Measurements from ENCODE around the gene GALNT10. TPM values are rescaled to one million over a fixed set of nuclear protein-coding genes. Genes with fewer than 3 reads are reported as not detected.

Gene GALNT10
- total and polyA plus RNA-seq, 2 of the 4 experiments (the other 2 are of a cell fraction), result 46.2 to 67.0 TPM

DNA sequence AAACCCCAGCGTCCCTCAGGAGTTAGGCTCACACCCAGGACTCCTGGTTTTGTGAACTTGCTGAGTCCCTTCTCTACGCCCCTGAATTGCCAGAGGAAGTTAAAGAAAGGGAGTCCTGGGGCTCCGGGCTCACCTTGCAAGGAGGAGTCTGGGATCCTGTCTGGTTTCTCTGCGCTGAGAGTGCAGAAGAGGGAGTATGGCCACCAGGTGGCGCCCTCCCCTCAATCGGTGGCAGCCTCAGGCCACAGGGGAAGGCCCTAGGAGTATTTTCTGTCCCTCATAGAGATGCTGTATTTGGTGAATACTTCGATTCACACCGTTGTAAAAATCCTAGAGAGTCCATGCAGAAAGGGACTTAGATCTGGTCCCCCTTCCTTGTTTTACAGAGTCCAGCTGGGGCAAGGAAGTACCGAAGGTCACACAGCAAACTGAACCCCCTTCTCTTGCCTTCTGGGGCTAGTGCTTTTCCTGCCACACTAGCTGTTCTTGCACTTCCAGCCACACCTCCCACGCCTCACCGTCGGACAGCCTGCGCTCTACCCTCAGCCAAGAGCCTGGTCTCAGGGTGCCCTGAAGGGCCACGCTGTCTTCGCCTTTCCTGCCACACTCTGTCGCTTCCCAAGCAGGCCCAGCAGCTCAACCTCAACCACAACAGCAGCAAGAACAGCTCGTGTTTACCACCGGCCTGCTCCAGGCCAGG, 277.3 kb downstream of the GALNT10 start:
- Histone ChIP-seq H4K20me1 (ENCODE audit: insufficient read depth, low read length) (peaks cover 3% of the 10 kb centered on the region; the same call in 1 of the 2 replicates), H2BK20ac (ENCODE audit: low read depth, low read length) (no peak overlapping the region), H3K79me1 (ENCODE audit: low read depth in 1 of 2, low read length in 2 of 2) (no peaks in the 10 kb centered on the region), H4K5ac (ENCODE audit: low read depth, low read length) (no peak overlapping the region), H2AK9ac (replicated peaks; ENCODE audit: low read depth, low read length, poor library complexity) (no peak overlapping the region), H2BK120ac (ENCODE audit: low read depth, low read length) (no peak overlapping the region), H4K8ac (ENCODE audit: low read depth in 2 of 2, low read length in 2 of 2) (no peak overlapping the region), H3K14ac (replicated peaks; ENCODE audit: low read depth, low read length) (no peak overlapping the region), H3K27me3 (ENCODE audit: control insufficient read depth, insufficient read depth, low read length) (peaks cover 30% of the 10 kb centered on the region), H2BK15ac (ENCODE audit: low read depth, low read length) (no peak overlapping the region), H3K4me1 (ENCODE audit: control insufficient read depth, insufficient read depth, low read length) (peaks cover 2% of the 10 kb centered on the region; the same call in 1 of the 2 replicates), H3K4me2 (ENCODE audit: low read depth, low read length) (no peak overlapping the region), H3K56ac (ENCODE audit: extremely low read depth, insufficient read depth, low read length) (no peak overlapping the region), H3K23ac (ENCODE audit: low read depth, low read length) (no peak overlapping the region), H3K9me3 (ENCODE audit: control insufficient read depth, insufficient read depth, low read length) (0 out of 2 replicates have a peak, but pooled peaks cover 3% of the 10 kb centered on the region), H2BK5ac (ENCODE audit: low read depth, low read length, poor library complexity, severe bottlenecking) (no peak overlapping the region), H2AFZ (replicated peaks; ENCODE audit: low read length, poor library complexity) (peak overlapping the region; percentile 4), H2AK5ac (ENCODE audit: low read depth, low read length) (no peak overlapping the region), H3K27ac (ENCODE audit: insufficient read depth, low read length) (no peak overlapping the region), H3K4ac (ENCODE audit: low read depth, low read length) (no peak overlapping the region), H3K36me3 (ENCODE audit: control insufficient read depth, insufficient read depth, low read length) (no peaks in the 10 kb centered on the region), H3K9me1 (ENCODE audit: insufficient read depth, low read length) (no peaks in the 10 kb centered on the region), H4K91ac (ENCODE audit: insufficient read depth, low read depth, low read length) (no peak overlapping the region), H3K4me3 (ENCODE audit: insufficient read depth, low read depth, low read length) (no peak overlapping the region), H3K9ac (ENCODE audit: low read depth, low read length) (no peak overlapping the region), H3K18ac (ENCODE audit: low read depth, low read length) (no peak overlapping the region)
- CTCF ChIA-PET, result interaction anchor here (0.7 to 1.3 kb wide), 3 partner anchors 10 to 143 kb away, joined by 3 read pairs; no protein-coding TSS in a partner anchor
- BruUV-seq (replicated peaks), result no TSS peak
- DNase-seq, result peak; percentile 53
- in situ Hi-C loops (cut with MboI; ENCODE audit: low sequenced_read_pairs) (loop anchor here (5.0 to 25.0 kb wide), 2 partner anchors 139 to 344 kb away; no protein-coding TSS in a partner anchor), dilution Hi-C loops (cut with HindIII; ENCODE audit: low sequenced_read_pairs, unreplicated experiment) (no loop called here), intact Hi-C loops (cut with micrococcal nuclease) (loop anchor here (1.0 to 5.0 kb wide), 4 partner anchors 142 to 396 kb away; no protein-coding TSS in a partner anchor)
- TF ChIP-seq SMC3 (IDR thresholded peaks at IDR 0.05; ENCODE audit: low read depth, low read length) (peak; percentile 88), CHD1 (IDR thresholded peaks at IDR 0.05; ENCODE audit: low read depth, low read length) (no peak), RAD21 (IDR thresholded peaks at IDR 0.05; ENCODE audit: low read length) (peak; percentile 76)
- TF ChIP-seq, protein P1, sequence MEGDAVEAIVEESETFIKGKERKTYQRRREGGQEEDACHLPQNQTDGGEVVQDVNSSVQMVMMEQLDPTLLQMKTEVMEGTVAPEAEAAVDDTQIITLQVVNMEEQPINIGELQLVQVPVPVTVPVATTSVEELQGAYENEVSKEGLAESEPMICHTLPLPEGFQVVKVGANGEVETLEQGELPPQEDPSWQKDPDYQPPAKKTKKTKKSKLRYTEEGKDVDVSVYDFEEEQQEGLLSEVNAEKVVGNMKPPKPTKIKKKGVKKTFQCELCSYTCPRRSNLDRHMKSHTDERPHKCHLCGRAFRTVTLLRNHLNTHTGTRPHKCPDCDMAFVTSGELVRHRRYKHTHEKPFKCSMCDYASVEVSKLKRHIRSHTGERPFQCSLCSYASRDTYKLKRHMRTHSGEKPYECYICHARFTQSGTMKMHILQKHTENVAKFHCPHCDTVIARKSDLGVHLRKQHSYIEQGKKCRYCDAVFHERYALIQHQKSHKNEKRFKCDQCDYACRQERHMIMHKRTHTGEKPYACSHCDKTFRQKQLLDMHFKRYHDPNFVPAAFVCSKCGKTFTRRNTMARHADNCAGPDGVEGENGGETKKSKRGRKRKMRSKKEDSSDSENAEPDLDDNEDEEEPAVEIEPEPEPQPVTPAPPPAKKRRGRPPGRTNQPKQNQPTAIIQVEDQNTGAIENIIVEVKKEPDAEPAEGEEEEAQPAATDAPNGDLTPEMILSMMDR (conservative IDR thresholded peaks at IDR 0.05; ENCODE audit: low read depth, low read length), result peak; percentile 85
- WGBS, 2 experiments (ENCODE audit: extremely low coverage in 2 of 2, insufficient read length in 1 of 2), result 86% methylated on average over 1 of the region's 18 CpGs; no CpG with 5 or more reads in 1 of the 2 experiments
- ATAC-seq (ENCODE audit: low read depth), result peak; percentile 92
- POLR2A ChIA-PET (ENCODE audit: unreplicated experiment), result no interaction called here

Data from IMR-90 (cell line).